Measurements from ENCODE around the gene AUNIP.
"Not testable (repeated sequence)": the region's sequence is repeated elsewhere in the genome, so short reads cannot be mapped to it uniquely, and the experiment has no call there.

The AUNIP gene

GRCh38 chr1:25863486-25864262, 4.4 kb upstream of the AUNIP start:
- no peak for DNase-seq

GRCh38 chr1:25862785-25863485, 3.7 kb upstream of the AUNIP start:
- DNase-seq: no peak

GRCh38 chr1:25861316-25862286, 2.3 kb upstream of the AUNIP start:
- DNase-seq: no peak

DNA sequence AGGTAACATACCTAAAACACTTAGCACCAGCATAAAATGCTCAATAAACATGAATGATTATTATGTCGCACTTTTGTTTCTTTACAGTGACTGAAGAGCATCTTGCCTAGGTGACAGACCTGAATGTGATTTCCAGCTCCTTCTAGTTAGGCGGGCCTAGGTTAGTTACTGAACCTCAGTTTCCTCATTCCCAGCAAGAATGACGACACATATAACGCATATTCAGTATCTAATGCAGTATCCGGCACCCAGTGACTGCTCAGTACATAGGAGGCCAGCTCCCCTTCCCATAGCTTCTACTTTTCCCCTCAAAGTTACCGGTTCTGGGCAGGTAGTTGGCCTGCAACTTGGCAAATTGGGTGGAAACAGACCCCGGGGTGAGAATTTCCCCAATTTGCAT, 763 bp downstream of the AUNIP start:
- no peak for DNase-seq

DNA sequence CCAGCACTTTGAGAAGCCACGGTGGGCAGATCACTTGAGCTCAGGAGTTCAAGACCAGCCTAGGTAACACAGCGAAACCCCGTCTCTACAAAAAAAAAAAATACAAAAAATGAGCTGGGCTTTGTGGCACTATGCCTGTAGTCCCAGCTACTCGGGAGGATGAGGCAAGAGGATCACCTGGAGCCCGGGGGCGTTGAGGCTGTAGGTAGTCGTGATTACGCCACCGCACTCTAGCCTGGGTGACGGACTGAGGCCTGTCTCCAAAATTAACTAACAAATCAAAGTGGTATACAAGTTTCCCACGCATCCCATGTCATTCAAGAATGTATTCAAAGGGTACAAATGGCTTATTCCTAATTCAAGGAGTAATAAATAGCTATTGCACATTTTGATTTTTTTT, 2.4 kb downstream of the AUNIP start:
- DNase-seq: no peak

- no peak for DNase-seq
Observed at GRCh38 chr1:25854554-25854953, 4.7 kb downstream of the AUNIP start.

DNA sequence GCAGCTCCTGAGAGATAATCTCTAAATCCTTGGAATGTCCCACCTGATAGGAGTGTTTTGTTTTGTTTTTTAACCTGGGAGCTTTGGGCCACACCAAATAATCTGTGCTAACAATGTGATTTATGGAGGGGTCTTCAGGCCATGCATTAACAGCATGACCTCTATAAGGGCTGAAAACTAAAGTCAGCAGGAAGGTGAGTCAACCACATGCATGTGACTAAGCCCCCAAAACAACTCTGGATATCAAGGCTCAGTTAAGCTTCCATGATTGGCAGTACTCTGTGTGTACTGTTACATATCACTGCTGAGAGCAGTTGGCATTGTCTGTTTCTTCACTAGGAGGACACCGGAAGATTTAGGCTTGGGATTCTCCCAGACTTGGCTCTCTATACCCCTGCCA, 10.7 kb downstream of the AUNIP start:
- DNase-seq: no peak

DNA sequence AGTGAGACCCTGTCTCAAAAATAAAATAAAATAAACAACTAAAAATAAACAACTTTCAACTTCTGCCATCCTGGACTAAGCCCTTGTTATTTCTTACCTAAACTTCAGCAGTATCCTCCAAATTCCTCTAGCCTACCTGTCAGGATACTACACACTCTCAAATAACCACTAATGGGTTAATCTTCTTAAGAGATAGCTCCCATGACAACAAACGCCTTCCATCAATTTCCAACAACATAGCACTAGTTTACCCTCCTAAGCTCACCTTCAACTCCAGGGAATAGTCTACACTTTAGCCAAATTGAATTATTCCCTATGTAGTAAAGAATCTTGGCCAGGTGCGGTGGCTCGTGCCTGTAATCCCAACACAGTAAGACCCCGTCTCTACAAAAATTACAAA, 11.3 kb downstream of the AUNIP start:
- no peak for DNase-seq

DNA sequence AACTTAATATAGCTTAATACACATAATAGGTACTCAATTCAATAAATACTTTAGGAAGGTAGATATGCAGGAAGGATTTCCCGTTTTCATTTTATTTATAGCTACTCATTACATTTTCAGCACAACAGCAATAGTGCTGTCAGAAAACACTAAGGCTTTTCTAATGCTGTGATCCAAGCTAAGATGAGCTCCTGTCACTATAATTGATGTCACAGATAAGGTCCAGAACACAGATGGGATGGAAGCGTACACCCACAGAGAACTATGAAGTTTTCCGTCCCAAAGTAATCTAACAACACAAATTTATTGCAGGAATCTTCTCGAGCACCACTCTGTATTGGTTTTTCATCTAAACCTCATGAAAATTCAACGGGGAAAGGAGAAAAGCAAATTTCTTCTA, 13.6 kb downstream of the AUNIP start:
- no peak for DNase-seq

DNA sequence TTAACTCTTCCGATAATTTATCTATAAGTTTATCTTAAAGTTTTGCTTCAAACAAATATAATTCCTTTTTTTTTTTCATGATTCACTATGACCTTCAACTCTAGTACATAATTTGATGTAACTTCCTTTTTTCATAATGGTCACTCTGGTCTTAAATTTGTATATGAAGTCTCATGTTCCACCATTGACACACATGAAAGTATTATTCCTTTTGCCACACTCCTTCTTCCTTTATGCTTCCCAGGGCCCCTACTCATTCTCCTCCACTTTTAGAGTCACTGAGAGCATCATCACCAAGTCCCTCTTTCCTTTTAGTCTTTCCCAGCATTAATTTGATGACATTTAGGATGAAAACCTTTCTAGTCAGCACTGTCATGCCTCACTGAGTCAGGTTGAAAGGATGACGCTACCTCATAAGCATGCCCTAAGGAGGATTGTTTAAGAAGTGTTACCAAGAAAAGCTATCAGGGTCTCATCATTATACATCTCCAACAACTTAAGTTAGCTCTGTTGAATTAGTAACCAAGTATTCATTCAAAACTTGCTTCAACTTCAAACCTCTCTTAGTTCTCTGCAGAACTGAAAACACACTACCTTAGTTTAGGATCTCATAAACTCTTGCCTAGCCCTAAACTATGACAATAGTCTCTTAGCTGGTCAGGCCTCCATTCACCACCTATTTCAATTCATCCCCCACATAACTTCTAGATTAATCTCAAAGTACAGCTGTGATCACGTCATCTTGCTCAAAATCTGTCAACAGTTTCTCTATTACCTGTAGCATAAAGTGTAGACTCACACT, 14.5 kb downstream of the AUNIP start:
- no peak for DNase-seq

GRCh38 chr1:25843483-25843882, 15.8 kb downstream of the AUNIP start:
- DNase-seq: no peak

DNA sequence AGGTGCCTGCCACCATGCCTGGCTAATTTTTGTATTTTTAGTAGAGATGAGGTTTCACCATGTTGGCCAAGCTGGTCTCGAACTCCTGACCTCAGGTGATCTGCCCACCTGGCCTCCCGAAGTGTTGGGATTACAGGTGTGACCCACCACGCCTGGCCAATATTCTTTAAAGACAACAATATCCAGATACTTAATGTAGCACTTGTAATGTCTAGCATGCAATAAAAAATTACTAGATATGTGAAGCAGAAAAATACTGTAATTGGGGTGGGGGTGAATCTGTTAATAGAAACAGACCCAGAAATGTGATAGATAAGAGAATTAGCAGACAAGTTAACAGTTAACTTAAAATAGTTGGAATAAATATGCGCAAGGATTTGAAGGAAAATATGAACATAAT, 19.4 kb downstream of the AUNIP start:
- not testable (repeated sequence) for DNase-seq

DNA sequence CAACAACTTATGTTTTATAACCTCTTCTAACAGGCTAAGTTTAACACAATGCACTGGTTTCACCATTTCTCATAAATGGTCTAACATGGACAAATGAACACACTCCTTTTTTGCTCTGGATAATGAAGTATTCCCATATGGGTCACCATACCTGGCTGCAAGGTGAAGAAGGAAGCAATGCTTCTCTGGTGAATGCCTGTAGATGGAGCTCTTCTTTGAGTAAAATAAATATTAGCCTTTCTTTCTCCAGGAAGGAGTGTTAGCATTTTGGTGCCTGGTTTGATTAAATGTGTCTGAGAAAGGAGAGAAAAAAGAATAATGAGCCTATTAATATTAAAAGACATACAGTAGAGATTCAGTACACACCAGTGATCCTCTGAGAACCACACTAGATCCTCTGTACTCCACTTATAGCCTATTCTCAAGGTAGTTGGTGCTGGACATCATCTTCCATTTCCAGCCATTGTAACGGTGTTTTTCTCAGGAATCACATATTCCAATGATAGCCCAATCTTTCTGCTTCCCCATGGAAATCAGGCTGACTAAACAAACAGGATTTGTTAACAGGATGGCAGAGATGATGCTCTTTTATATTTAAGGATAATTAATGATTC, 21.9 kb downstream of the AUNIP start:
- DNase-seq: peak; percentile 5

- DNase-seq: no peak
Observed at GRCh38 chr1:25836695-25837094, 22.6 kb downstream of the AUNIP start.

DNA sequence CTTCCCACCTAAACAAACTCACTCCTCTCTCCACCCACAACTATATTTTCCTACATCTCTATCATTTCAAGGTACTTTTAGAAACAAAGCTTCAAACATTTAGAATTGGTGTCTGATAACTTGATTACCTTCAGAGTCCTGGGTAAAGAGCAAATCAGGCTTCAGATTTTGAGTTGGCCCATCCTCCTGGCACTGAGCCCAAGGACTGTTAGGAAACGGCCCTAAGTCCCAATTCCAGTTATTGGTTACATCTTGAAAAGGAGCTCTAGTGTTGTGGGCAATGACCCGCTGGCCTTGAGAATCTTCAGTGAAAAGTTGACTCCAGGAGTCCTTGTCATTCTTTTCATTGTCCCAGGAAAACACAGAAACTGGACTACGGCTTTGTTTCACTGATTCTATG, 24.4 kb downstream of the AUNIP start:
- no peak for DNase-seq

- DNase-seq: no peak
Observed at GRCh38 chr1:25833158-25833557, 26.1 kb downstream of the AUNIP start.

DNA sequence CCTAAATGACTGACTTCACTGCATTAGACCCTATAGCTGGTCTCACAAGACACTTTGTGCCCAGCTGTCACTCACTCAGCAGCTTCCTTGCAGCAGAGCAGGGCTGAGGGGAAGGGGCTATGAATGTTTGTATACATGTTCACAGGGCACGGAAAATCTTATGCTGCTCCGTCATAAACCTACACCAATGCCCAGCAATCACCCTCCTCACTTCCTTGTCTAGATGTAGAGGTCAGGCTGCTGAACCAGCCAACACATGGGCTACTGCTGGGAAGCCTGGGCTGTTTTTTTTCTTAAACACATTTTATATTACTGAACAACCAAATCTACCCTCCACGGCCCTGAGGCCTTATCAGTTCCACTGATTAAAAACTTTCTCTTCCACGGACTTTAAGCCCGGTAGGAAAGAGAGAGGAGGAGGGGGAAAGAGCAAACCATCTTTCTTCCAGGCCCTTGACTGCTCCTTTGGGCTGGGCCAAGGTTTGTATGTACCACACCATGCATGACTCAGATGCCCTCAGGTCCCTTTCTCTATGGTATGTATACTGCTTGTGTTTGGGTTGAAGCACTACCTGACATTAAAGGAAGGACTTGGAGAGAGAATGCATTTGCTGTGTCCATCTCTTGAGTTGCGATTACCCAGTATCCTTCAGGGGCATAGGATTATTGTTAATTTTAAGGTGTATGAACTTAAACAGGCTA, 26.8 kb downstream of the AUNIP start:
- DNase-seq: no peak

DNA sequence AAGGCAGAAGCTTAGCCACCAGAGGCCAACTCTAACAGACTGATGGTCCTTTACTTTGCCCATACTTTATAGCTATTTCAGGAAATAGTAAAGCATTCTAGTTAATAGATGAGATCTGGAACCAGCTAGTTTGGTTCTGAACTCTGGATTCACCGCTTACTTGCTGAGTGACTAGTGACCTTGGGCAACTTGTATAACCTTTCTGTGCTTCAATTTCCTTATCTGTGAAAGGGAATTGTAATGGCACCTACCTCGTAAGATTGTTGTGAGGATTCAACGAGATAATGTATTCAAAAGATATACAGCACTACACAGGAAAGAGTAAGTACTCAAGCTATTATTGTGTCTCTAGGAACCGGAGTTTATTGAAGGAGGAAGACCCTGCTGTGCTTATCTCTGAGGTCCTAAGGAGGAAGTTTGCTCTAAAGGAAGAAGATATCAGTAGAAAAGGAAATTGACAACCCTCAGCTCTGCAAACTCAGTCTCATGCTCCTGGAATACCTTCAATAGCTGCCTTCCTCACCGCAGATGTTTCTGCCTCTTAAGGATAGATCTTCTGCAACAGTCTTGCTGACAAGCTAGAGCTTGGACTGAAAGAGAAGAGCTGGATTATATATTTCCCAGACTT, 27.6 kb downstream of the AUNIP start:
- no peak for DNase-seq

DNA sequence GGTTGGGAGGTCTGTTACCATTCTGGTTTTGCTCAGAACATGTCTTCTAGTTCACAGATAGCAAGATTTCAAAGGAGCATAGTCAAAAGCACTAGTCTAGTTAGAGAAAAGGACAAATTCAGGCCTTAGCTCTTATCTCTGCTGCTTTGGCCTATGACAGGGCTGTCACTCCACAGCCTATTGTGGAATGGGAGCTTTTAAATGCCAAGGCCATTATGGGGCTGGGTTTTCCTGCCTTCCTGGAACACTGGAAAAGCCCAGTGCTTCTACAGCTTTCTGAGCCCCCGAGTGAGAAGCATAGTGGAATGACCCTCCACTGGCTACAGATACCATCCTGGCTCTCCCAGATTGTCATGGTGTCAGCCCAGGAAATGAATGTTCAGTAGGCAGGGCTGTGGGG, 30.2 kb downstream of the AUNIP start:
- DNase-seq: no peak

GRCh38 chr1:25828491-25828890, 30.8 kb downstream of the AUNIP start:
- no peak for DNase-seq

DNA sequence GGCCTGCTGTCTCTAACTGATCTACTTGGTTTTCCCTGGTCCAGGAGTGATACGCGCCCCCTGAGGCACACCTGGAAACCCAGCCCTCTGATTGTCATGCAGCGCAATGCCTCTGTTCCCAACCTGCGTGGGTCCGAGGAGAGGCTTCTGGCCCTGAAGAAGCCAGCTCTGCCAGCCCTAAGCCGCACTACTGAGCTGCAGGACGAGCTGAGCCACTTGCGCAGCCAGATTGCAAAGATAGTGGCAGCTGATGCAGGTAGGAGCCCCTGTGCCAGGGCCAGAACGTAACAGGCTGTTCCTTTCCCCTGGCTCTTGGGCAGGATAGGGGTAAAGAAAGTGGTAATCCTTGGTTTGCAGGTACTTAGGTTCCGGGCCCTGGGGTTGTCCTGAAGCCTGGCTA, 32.7 kb downstream of the AUNIP start:
- no peak for DNase-seq

All from NCI-H446 treated with DMSO at 0.1 percent for 48 hours (cell line).